ENCODE measurements around the gene COL15A1. TPM values are rescaled to one million over a fixed set of nuclear protein-coding genes. Genes with fewer than 3 reads are reported as not detected.

The COL15A1 gene
- total RNA-seq, 1 experiment from 2014 or later, result not detected

- H3K23me2 ChIP-seq (ENCODE audit: insufficient read length, low read depth, low read length, poor library complexity, severe bottlenecking), result no peaks in the 10 kb centered on the region
These were observed 26.9 kb downstream of the COL15A1 start for GRCh38 chr9:98970532-98971041.

More at GRCh38 chr9:98970532-98971041, 26.9 kb downstream of the COL15A1 start:
- Histone ChIP-seq H3K56ac (ENCODE audit: insufficient read length, low read depth, low read length) (no peak overlapping the region), H4K5ac (ENCODE audit: insufficient read length, low read depth, low read length) (no peak overlapping the region), H3K4me2 (ENCODE audit: insufficient read depth, insufficient read length, low read length) (no peak overlapping the region), H3K9ac (ENCODE audit: extremely low read depth, insufficient read length, low read length) (no peak overlapping the region), H3K27me3 (ENCODE audit: insufficient read depth, low read length) (peaks cover 4% of the 10 kb centered on the region; the same call in 1 of the 2 replicates), H3K79me1 (ENCODE audit: insufficient read depth, low read depth, low read length, poor library complexity, severe bottlenecking) (no peaks in the 10 kb centered on the region), H3K79me2 (ENCODE audit: insufficient read depth, low read length) (no peaks in the 10 kb centered on the region), H3K18ac (ENCODE audit: insufficient read length, low read depth, low read length) (no peak overlapping the region), H4K91ac (ENCODE audit: insufficient read length, low read depth, low read length) (no peak overlapping the region), H3K27ac (ENCODE audit: insufficient read length, low read depth, low read length) (no peak overlapping the region), H3K23ac (ENCODE audit: insufficient read length, low read depth, low read length) (no peak overlapping the region), H2BK12ac (ENCODE audit: insufficient read length, low read depth, low read length) (no peak overlapping the region), H3K4ac (ENCODE audit: low read depth, low read length) (no peak overlapping the region), H3K14ac (ENCODE audit: insufficient read depth, low read length) (no peak overlapping the region), H3K9me3 (ENCODE audit: control insufficient read depth, low read depth, low read length) (no peaks in the 10 kb centered on the region), H2AK5ac (ENCODE audit: insufficient read length, low read length) (no peak overlapping the region), H2BK15ac (ENCODE audit: low read depth, low read length) (no peak overlapping the region), H2BK5ac (ENCODE audit: insufficient read length, low read length) (no peak overlapping the region), H2AFZ (ENCODE audit: low read length) (no peak overlapping the region), H4K8ac (replicated peaks; ENCODE audit: insufficient read length, low read depth, low read length) (no peak overlapping the region), H2BK120ac (ENCODE audit: low read depth, low read length, poor library complexity, severe bottlenecking) (no peak overlapping the region), H3K4me1 (ENCODE audit: insufficient read depth, low read length) (no peaks in the 10 kb centered on the region; the same call in 1 of the 2 replicates), H4K20me1 (ENCODE audit: control insufficient read depth, insufficient read depth, insufficient read length) (no peaks in the 10 kb centered on the region), H3T11ph (ENCODE audit: low read length) (no peak overlapping the region), H2BK20ac (ENCODE audit: low read depth, low read length, poor library complexity, severe bottlenecking) (no peak overlapping the region)
- H3K4me3 Mint-ChIP-seq, result no peak overlapping the region
- H3K27ac Mint-ChIP-seq, result no peak overlapping the region
- H3K4me1 Mint-ChIP-seq, result peaks cover 31 to 32% of the 10 kb centered on the region in 2 experiments
- DNase-seq, result no peak
- no peaks in the 10 kb centered on the region; a peak in 1 of 7 replicates for H3K36me3 Mint-ChIP-seq (ENCODE audit: insufficient read depth in 1 of 3, low read depth in 3 of 3)
- WGBS (ENCODE audit: extremely low coverage, insufficient read length, low lambda C conversion rate), result 100% methylated on average over 3 of the region's 7 CpGs
- H3K9me3 Mint-ChIP-seq, result no peaks in the 10 kb centered on the region; a peak in 1 of 5 replicates
- TF ChIP-seq CTCF (conservative IDR thresholded peaks at IDR 0.05), result no peak
- peaks cover 39% of the 10 kb centered on the region for H3K27me3 Mint-ChIP-seq (ENCODE audit: low read depth)
